ENCODE measurements around the gene TRPC1. TPM values are rescaled to one million over a fixed set of nuclear protein-coding genes. Genes with fewer than 3 reads are reported as not detected.

The TRPC1 gene
- 10 to 100 TPM; 19.5 to 31.1 (median 23.2) TPM for total RNA-seq

DNA sequence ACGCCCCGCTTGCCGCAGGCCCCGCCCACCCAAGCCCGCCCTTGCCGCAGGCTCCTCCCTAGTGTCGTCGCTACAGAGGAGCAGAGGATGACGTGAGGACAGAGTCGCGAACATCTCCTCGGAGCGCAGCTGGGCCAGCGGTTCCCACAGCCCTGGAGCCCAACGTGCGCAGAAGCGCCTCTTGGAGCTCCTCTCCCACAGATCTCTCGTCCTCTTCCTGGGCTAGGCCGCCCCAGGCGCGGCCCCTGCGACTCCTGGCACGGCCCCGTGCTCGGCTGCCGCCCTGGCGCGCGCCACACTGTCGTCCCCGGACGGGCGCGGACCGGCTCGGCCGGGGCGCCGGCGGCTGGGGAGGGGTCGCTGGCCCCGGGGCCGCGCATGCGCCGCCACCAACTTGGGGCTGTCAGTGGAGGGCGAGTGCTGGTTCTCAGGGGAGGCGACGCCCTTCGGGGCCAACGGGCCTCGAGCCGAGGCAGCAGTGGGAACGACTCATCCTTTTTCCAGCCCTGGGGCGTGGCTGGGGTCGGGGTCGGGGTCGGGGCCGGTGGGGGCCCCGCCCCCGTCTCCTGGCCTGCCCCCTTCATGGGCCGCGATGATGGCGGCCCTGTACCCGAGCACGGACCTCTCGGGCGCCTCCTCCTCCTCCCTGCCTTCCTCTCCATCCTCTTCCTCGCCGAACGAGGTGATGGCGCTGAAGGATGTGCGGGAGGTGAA lies at the start of gene TRPC1:
Gene TRPC1, plus strand, starts transcription at position 67 of the 714 bp plus-strand sequence. Its CDS starts 526 bp downstream, at position 593.
- peak within 1 kb of the TSS; percentile 91 to 96 (median 93) for H3K27ac ChIP-seq (replicated peaks in 1 of 4)
- DNase-seq (ENCODE audit: extremely low spot score): peak; percentile 95
- no peaks in the 10 kb centered on the region for H3K9me3 ChIP-seq
- peaks cover 0 to 24% (median 22%) of the 10 kb centered on the region in 4 donors for H3K4me1 ChIP-seq
- TF ChIP-seq POLR2A (IDR thresholded peaks at IDR 0.05; ENCODE audit: low read depth) (peak; percentile 55), EP300 (IDR thresholded peaks at IDR 0.05) (no peak), POLR2AphosphoS5 (IDR thresholded peaks at IDR 0.05) (peak; percentile 90 to 96)
- TF ChIP-seq, protein P1, sequence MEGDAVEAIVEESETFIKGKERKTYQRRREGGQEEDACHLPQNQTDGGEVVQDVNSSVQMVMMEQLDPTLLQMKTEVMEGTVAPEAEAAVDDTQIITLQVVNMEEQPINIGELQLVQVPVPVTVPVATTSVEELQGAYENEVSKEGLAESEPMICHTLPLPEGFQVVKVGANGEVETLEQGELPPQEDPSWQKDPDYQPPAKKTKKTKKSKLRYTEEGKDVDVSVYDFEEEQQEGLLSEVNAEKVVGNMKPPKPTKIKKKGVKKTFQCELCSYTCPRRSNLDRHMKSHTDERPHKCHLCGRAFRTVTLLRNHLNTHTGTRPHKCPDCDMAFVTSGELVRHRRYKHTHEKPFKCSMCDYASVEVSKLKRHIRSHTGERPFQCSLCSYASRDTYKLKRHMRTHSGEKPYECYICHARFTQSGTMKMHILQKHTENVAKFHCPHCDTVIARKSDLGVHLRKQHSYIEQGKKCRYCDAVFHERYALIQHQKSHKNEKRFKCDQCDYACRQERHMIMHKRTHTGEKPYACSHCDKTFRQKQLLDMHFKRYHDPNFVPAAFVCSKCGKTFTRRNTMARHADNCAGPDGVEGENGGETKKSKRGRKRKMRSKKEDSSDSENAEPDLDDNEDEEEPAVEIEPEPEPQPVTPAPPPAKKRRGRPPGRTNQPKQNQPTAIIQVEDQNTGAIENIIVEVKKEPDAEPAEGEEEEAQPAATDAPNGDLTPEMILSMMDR (IDR thresholded peaks at IDR 0.05): no peak
- H3K36me3 ChIP-seq: no peaks in the 10 kb centered on the region
- H3K4me3 ChIP-seq: peak within 1 kb of the TSS; percentile 76 to 95 (median 90)
- 0% methylated on average over 25 of the region's 73 CpGs for WGBS
- H3K27me3 ChIP-seq: no peaks in the 10 kb centered on the region
- intact Hi-C loops (cut with DNase I): loop anchor here (5.0 kb wide), 1 partner anchor 127 kb away; the partner anchor contains the start of gene PLS1

DNA sequence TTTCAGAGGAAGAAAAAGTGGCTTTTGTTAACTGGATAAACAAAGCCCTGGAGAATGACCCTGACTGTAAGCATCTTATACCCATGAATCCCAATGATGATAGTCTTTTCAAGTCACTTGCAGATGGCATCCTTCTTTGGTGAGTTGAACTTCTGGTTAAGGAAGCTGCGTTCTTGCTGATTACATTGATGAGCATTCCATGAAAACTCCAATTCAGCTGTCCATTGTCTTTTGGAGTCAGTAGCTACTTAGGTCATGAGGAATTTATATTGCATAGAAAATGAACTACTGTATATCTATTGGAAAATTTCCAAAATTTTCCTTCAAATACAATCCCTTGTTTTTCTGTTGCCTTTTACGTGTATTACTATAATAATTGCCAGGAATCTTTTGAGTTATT lies 47.7 kb upstream of the TRPC1 start:
- peaks cover 0 to 5% (median 0%) of the 10 kb centered on the region in 4 donors for H3K36me3 ChIP-seq
- no peaks in the 10 kb centered on the region for H3K9me3 ChIP-seq
- no peak overlapping the region for H3K4me3 ChIP-seq
- H3K27me3 ChIP-seq: no peaks in the 10 kb centered on the region
- intact Hi-C loops (cut with DNase I): no loop called here
- H3K27ac ChIP-seq (replicated peaks in 1 of 4): no peak overlapping the region
- no peak for TF ChIP-seq EP300 (IDR thresholded peaks at IDR 0.05)
- TF ChIP-seq, protein P1 (IDR thresholded peaks at IDR 0.05): no peak
- no peak for DNase-seq (ENCODE audit: extremely low spot score)
- H3K4me1 ChIP-seq: no peaks in the 10 kb centered on the region
- 88% methylated on average over 2 of the region's 2 CpGs for WGBS

DNA sequence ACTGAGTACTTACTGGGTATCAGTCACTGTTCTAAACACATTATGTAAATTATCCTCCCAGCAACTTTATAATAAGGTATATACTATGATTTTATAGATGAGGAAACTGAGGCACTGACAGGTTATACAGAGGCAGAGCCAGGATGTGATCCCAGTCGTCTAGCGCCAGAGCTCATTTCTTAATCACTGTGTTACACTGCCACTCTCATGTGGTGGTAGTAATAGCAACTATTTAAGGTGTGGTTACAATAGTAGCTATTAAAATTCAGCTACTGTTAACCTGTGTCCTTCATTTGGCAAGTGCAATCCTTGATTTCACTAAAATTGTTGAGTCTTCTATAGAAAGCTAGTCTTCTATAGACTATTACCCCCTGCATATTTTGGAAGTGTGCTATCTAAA lies 43.1 kb upstream of the TRPC1 start:
- no peaks in the 10 kb centered on the region for H3K36me3 ChIP-seq
- no peaks in the 10 kb centered on the region for H3K9me3 ChIP-seq
- H3K4me1 ChIP-seq: no peaks in the 10 kb centered on the region
- DNase-seq (ENCODE audit: extremely low spot score): no peak
- H3K27me3 ChIP-seq: no peaks in the 10 kb centered on the region
- 74% methylated on average over 2 of the region's 2 CpGs for WGBS
- H3K4me3 ChIP-seq: no peak overlapping the region
- intact Hi-C loops (cut with DNase I): no loop called here
- no peak for TF ChIP-seq EP300 (IDR thresholded peaks at IDR 0.05)
- no peak for TF ChIP-seq POLR2A (IDR thresholded peaks at IDR 0.05; ENCODE audit: low read depth)
- TF ChIP-seq, protein P1 (IDR thresholded peaks at IDR 0.05): no peak
- TF ChIP-seq POLR2AphosphoS5 (IDR thresholded peaks at IDR 0.05): no peak
- H3K27ac ChIP-seq (replicated peaks in 1 of 4): no peak overlapping the region

DNA sequence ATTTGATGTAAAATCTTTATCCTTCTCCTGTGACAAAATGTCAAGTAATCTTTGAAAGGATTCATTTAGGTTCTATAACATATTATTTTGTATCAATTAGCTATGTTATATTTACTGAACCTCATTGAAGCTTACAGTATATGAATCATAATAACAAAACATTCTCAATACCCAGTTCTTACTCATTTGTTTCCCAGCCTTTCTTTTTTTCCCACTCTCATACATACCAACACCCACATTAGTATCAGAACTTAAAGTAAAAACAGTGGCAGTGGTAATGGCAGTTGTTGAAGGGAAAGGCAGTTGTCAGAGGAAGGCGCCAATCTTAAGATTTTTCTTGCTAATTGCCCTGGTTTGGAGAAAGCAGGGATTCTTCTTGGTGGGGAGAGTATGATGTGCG lies 33.2 kb upstream of the TRPC1 start:
- peaks cover 0 to 13% (median 9%) of the 10 kb centered on the region in 4 donors for H3K4me1 ChIP-seq
- intact Hi-C loops (cut with DNase I): no loop called here
- H3K36me3 ChIP-seq: no peaks in the 10 kb centered on the region
- H3K4me3 ChIP-seq: no peak overlapping the region
- TF ChIP-seq, protein P1 (IDR thresholded peaks at IDR 0.05): no peak
- TF ChIP-seq POLR2A (IDR thresholded peaks at IDR 0.05; ENCODE audit: low read depth): no peak
- no peak for TF ChIP-seq POLR2AphosphoS5 (IDR thresholded peaks at IDR 0.05)
- no peak for TF ChIP-seq EP300 (IDR thresholded peaks at IDR 0.05)
- H3K27ac ChIP-seq (replicated peaks in 1 of 4): no peak overlapping the region
- no peak for DNase-seq (ENCODE audit: extremely low spot score)
- H3K27me3 ChIP-seq: no peaks in the 10 kb centered on the region
- no peaks in the 10 kb centered on the region for H3K9me3 ChIP-seq
- 86% methylated on average over 2 of the region's 2 CpGs for WGBS
